ENCODE results near the gene PRR5L. TPM values are rescaled to one million over a fixed set of nuclear protein-coding genes. Genes with fewer than 3 reads are reported as not detected.

The PRR5L gene
- total RNA-seq, 4 donors from 2014 or later = 1.1 to 3.4 (median 1.7) TPM

- DNase-seq (ENCODE audit: low spot score in 2 of 2) = no peak
- intact Hi-C loops (cut with DNase I; ENCODE audit: low total_unique reads) = no loop called here
- WGBS, 2 donors = 65 to 68% methylated on average over 8 of the region's 8 CpGs
- TF ChIP-seq, protein P1, sequence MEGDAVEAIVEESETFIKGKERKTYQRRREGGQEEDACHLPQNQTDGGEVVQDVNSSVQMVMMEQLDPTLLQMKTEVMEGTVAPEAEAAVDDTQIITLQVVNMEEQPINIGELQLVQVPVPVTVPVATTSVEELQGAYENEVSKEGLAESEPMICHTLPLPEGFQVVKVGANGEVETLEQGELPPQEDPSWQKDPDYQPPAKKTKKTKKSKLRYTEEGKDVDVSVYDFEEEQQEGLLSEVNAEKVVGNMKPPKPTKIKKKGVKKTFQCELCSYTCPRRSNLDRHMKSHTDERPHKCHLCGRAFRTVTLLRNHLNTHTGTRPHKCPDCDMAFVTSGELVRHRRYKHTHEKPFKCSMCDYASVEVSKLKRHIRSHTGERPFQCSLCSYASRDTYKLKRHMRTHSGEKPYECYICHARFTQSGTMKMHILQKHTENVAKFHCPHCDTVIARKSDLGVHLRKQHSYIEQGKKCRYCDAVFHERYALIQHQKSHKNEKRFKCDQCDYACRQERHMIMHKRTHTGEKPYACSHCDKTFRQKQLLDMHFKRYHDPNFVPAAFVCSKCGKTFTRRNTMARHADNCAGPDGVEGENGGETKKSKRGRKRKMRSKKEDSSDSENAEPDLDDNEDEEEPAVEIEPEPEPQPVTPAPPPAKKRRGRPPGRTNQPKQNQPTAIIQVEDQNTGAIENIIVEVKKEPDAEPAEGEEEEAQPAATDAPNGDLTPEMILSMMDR (IDR thresholded peaks at IDR 0.05) = no peak
- no peak for TF ChIP-seq POLR2A (IDR thresholded peaks at IDR 0.05)
- H3K4me3 ChIP-seq (ENCODE audit: low read depth, poor library complexity, severe bottlenecking) = no peak overlapping the region
These were observed 113.2 kb downstream of the PRR5L start for GRCh38 chr11:36409152-36409816.

DNA sequence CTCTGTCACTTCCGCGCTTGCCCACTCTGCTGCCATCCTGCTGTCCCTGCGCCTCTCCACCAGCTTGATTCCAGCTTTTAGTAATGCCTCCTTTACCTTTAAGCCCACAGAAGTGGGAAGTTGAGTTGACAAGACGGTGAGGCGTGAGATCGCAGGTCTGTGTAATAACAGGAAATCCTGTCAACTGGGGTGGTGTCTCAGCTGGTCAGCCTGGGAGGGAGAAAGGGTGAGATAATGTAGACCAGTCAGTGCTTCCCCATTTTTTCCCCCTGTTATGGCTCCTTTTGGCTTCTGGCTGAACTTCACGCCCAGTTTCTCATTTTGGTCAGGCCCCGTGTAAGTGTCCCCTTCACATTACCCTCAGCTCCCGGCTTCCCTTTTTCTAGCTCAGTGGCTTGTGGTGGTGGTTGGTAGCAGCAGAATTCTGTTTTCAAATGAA lies 115.1 kb downstream of the PRR5L start:
- H3K4me3 ChIP-seq (ENCODE audit: low read depth, poor library complexity, severe bottlenecking) = no peak overlapping the region
- TF ChIP-seq, protein P1 (IDR thresholded peaks at IDR 0.05) = no peak
- DNase-seq (ENCODE audit: low spot score in 2 of 2) = peak; percentile 36 to 84
- WGBS, 2 donors = 89 to 91% methylated on average over 9 of the region's 9 CpGs
- intact Hi-C loops (cut with DNase I; ENCODE audit: low total_unique reads) = no loop called here

- no peak overlapping the region for H3K4me3 ChIP-seq (ENCODE audit: low read depth, poor library complexity, severe bottlenecking)
- 43 to 96% methylated on average over 2 of the region's 2 CpGs for WGBS, 2 donors
- DNase-seq (ENCODE audit: low spot score in 2 of 2) = no peak
- intact Hi-C loops (cut with DNase I; ENCODE audit: low total_unique reads) = no loop called here
- TF ChIP-seq, protein P1 (IDR thresholded peaks at IDR 0.05) = no peak
- TF ChIP-seq POLR2A (IDR thresholded peaks at IDR 0.05) = no peak
These were observed 116.8 kb downstream of the PRR5L start for GRCh38 chr11:36412781-36413383.

GRCh38 chr11:36417154-36417553 lies 121.1 kb downstream of the PRR5L start:
- 75 to 92% methylated on average over 5 of the region's 5 CpGs for WGBS, 2 donors
- no peak for DNase-seq (ENCODE audit: low spot score in 2 of 2)
- no peak for TF ChIP-seq POLR2A (IDR thresholded peaks at IDR 0.05)
- TF ChIP-seq, protein P1 (IDR thresholded peaks at IDR 0.05) = no peak
- intact Hi-C loops (cut with DNase I; ENCODE audit: low total_unique reads) = no loop called here
- H3K4me3 ChIP-seq (ENCODE audit: low read depth, poor library complexity, severe bottlenecking) = no peak overlapping the region

DNA sequence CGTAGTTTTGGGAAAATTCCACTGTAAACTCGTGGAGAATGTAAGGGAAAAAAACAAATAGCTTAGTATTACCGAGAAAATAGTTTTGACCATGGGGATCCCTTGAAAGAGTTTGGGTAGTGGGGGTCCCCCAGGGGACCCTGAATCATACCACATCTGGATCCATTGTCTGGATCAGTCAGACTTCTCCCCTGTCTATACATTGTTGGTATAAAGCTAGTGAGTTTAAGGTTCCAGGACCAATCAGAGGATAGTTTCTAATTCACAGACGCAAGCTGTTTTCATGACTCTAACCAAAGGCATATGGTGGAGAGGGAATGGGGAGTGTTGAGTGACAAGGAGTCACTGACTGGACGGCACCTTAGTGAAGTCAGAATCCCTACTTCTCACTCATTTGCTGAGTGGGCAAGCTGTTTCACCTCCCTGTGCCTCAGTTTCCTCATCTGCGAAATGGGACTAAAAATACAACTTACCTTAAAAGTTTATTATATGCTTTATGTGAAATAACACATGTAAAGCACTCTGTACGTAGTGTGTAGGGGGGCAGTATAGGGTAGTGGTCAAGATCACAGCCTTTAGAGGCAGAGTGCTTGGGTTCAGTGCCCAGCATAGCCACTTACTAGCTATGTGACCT lies 123.8 kb downstream of the PRR5L start:
- TF ChIP-seq, protein P1 (IDR thresholded peaks at IDR 0.05) = no peak
- intact Hi-C loops (cut with DNase I; ENCODE audit: low total_unique reads) = no loop called here
- 81 to 94% methylated on average over 7 of the region's 7 CpGs for WGBS, 2 donors
- H3K4me3 ChIP-seq (ENCODE audit: low read depth, poor library complexity, severe bottlenecking) = no peak overlapping the region
- DNase-seq (ENCODE audit: low spot score in 2 of 2) = no peak
